OCI-LY3 (cell line): Measurements from ENCODE around the gene NFYB.

Experiments used
- EZH2phosphoT487 ChIP-seq: fragments of 200-600 bp; shearing (Covaris generic); IDR thresholded peaks from 2 replicates; pipeline ENCODE4 v1.6.1; 2018; ENCODE audit warnings: antibody characterized with exemption, mixed run types, low read depth
- TF ChIP-seq, protein P1 (sequence below): fragments of 200-600, 300-600 bp; sonication (generic); IDR thresholded peaks from 2 replicates; pipeline ENCODE4 v1.5.1; 2014; ENCODE audit warnings: antibody characterized with exemption, low read length, low read depth

DNA sequence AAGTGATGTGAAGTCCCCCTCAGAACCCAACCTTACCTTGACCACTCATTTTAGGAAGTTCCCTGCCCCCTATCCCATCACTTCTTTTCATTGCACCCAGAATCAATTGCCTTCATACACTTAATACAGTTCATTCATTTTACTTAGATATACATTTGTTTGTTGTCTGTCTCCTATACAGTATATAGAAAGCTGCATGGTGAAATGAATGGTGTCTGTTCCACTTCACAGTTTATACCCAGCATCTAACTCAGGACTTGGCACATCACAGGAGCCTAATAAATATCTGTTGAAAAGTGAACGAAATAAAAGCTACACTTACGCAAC lies 39.3 kb upstream of the NFYB start:
- TF ChIP-seq, protein P1, sequence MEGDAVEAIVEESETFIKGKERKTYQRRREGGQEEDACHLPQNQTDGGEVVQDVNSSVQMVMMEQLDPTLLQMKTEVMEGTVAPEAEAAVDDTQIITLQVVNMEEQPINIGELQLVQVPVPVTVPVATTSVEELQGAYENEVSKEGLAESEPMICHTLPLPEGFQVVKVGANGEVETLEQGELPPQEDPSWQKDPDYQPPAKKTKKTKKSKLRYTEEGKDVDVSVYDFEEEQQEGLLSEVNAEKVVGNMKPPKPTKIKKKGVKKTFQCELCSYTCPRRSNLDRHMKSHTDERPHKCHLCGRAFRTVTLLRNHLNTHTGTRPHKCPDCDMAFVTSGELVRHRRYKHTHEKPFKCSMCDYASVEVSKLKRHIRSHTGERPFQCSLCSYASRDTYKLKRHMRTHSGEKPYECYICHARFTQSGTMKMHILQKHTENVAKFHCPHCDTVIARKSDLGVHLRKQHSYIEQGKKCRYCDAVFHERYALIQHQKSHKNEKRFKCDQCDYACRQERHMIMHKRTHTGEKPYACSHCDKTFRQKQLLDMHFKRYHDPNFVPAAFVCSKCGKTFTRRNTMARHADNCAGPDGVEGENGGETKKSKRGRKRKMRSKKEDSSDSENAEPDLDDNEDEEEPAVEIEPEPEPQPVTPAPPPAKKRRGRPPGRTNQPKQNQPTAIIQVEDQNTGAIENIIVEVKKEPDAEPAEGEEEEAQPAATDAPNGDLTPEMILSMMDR, result no peak
- TF ChIP-seq EZH2phosphoT487, result no peak
